NCI-H2171 treated with DMSO at 0.1 percent for 48 hours (cell line): ENCODE data around the gene FEM1C.

Experiments
- DNase-seq: peaks from one replicate; lab custom pipeline; 2025; lab: John Stamatoyannopoulos, UW

Gene FEM1C

DNA sequence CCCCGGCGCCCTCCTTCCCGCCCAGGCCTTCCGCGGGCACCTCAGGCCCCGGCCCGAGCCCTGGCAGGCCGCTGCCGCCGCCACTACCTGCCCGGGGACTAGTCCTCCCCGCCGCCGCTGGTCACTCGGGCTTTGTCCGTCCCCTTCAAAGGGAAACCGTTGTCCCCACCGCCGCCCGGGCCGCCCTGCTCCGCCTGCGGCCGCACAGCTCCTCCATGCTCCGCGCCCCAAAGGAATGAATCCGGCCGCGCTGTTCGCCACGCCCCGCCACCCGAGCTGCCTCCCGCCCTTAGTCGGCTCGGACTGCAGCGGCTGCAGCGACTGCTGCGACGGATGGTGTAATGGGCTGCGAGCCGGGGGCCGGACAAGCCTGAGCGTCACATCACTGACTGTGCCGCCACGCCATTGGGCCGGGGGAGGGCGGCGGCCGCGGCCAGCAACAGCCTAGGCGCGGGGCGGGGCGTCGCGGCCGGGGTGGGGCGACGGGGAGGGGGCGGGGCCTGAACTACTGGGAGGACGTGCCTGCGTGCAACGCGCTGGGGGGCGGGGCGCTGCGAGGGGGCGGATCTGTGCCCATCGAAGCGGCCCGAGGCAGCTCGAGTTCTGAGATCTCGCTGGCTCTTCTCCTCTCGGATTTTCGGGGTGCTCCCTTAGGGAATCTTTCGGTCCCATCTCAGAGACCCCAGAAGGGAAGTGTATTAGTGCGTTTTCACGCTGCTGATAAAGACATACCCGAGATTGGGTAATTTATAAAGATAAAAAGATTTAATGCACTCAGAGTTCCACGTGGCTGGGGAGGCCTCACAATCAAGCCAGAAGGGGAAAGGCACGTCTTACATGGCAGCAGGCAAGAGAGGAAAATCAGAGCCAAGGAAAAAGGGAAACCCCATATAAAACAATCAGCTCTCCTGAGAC is at the start of gene FEM1C:
Gene FEM1C, minus strand, starts transcription at position 340 of the 915 bp plus-strand sequence. CDS start 1,282 bp downstream, outside the sequence.
- peak; percentile 80 for DNase-seq

GRCh38 chr5:115589043-115589442 is 44.5 kb upstream of the FEM1C start:
- DNase-seq: no peak

DNA sequence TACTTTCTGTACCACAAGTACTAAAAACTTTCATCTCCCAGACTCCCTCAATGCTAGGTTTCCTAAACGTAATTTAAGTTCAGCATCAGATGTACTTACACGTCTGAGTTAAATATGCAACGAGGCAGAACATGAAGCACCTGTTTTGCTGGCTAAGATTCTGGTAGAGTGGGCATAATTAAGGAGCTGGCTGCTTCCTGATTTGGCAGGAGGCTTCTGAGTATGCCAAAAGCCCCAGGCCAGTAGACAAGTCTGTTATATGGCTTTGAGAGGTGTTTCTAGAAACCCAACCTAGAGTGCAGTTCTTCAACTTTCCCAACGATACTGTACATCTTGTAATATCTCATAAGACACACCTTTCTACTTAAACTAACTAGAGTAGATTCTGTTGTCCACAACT is 44.1 kb upstream of the FEM1C start:
- DNase-seq: peak; percentile 23

- peak; percentile 29 for DNase-seq
Measured at GRCh38 chr5:115586525-115587146, 42.1 kb upstream of the FEM1C start.

GRCh38 chr5:115585265-115585664 is 40.7 kb upstream of the FEM1C start:
- DNase-seq: no peak

- no peak for DNase-seq
Measured at GRCh38 chr5:115584501-115584900, 39.9 kb upstream of the FEM1C start.

GRCh38 chr5:115583474-115583873 is 38.9 kb upstream of the FEM1C start:
- DNase-seq: no peak

DNA sequence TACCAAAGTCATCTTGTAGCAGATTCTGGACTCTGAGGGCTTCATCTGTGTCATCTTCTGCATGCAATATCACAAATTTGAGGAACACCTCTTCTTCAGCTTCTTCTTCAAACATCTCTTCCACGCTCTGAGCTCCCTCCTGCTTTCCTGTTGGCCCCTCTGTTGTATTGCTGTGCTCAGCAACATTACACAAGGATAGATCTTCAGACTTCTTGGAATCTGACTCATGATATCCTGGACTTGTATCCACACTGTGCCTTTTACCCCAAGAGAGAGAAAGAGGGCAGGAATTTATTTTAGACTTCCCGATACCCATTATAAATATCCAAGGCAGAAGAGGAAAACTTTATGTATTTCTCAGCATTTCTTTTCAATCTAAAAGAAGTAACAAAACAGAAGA is 36.4 kb upstream of the FEM1C start:
- no peak for DNase-seq

GRCh38 chr5:115579747-115580173 is 35.2 kb upstream of the FEM1C start:
- DNase-seq: no peak

DNA sequence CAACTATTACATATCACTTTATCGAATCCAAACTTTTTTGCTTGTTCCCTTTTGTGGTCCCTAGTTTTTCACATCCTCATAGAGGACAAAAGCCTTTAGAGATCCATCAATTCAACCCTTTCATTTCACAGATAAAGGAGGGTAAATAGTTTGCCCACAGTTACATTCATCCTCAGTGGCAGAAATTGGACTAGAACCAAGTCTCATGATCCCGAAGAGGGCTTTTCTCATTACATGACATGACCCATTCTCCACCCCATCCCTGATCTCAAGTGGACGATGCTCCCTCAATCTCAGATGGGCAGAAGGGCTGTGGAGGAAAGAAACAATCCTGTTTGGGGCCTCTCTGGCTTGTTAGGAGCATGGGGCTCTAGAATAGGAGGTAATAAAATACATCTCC is 34.6 kb upstream of the FEM1C start:
- no peak for DNase-seq

DNA sequence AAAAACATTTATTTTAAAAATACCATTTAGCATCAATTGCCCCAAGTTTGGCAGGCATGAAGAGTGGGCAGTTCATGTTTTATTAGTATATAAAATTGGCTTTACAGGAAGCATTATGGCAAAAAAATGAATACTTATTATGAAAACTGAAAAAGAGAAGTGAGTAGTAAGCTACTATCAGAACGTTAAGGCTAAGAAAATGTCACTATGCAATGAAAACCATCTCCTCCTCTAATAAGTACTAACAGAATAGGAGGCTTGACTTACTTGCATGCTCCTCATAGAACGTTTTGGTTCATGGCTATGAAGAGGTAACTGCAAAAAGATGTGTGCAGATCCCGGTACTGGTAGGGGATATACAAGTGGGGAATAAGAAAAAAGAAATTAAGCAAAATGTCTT is 34.1 kb upstream of the FEM1C start:
- DNase-seq: no peak

- no peak for DNase-seq
Measured at GRCh38 chr5:115577741-115578140, 33.2 kb upstream of the FEM1C start.

GRCh38 chr5:115577329-115577728 is 32.8 kb upstream of the FEM1C start:
- no peak for DNase-seq

DNA sequence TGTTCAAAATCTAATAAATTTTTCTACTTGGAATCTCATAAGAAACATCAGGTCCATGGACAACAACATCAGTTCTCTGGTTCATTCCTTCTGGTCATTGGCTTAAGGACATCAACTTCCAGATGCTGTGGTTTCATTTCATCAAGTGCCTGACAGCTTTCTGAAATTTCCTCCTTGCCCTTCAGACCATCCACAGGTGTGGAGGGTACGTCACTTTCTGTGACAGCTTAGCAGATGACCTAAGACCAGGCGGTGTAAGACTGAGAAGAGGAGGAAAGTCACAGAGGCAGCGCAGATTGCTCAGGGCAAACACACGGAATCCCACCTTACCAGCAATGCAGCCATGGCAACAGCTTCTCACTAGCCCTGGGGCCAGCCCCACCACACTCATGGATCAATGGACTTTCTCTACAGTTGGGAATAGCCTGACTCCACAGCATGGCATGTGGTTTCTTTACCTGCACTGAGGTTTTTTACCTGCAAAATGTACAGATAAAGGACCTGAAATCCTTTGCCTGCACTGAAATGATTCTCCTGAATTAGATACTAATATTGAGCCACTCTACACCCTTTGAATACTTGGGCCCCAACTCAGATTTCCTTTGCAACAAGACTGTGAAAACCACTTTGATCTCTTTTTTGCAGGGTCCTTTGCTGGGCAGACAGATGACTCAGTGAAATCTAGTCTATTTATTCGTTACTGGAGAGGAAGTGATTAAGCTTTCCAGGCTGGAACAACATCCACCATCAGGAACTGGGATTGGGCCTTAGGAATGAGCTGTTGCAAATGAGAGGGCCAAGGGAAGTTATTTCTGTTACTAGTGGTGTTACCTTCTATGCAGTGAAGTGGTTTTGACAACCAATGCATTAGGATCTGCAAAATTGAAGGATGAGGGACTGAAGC is 30.8 kb upstream of the FEM1C start:
- no peak for DNase-seq

- no peak for DNase-seq
Measured at GRCh38 chr5:115573133-115573532, 28.6 kb upstream of the FEM1C start.

DNA sequence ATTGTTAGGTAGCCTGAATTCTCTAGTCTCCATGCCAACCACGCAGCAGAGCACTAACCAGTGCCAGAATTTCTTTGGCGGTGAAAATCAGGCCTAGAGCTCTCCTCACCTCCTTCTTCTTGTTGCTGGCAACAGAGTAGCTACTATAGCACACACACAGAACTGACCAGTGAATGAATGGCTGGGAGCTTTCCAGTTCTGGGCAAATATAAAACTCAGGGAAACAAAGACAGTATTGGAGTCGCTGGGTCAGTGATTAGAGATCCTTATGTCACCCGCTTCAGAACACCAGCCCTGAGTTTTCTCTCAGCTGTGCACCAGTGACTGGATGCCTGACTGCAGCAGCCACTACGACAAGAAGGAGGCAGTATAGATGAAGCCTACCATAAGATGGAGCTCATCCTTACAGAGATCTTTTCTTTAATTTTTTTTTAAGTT is 26.9 kb upstream of the FEM1C start:
- DNase-seq: no peak

DNA sequence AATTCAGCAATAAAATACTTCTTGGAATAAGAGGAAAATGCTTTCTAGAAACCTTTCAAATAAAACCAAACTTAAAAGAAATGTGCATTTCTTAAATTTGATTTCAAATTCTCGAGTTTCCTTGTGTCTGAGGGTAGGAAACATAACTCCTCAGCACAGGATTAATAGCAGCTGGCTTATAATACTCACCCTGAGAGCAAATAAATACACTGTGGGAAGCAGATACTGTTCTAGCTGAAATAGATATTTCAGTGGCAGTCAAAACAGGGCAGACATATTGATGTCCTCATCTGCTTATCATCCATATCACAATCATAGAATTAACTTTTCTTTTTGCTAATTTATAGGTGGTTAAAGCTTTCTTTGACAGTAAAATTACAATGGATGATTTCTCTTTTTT is 24.1 kb upstream of the FEM1C start:
- no peak for DNase-seq

- DNase-seq: no peak
Measured at GRCh38 chr5:115565233-115565632, 20.7 kb upstream of the FEM1C start.

DNA sequence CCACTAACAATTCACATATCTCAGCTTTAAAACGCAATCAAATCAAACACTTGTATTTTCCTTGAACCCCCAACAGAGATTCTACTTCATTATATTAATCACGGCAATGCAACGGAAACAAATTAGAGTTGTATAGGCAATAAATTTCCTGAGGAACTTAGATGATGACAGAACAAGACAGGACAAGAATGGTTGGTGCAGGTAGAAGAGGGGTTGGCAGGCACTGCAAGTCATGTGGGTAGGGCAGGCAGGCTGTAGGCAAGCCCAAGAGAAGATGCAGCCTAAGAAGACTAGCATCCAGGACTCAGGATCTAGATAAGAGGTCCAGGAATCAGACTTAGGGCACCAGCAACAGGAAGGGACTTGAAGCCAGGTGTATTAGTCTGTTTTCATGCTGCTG is 16.6 kb upstream of the FEM1C start:
- no peak for DNase-seq

DNA sequence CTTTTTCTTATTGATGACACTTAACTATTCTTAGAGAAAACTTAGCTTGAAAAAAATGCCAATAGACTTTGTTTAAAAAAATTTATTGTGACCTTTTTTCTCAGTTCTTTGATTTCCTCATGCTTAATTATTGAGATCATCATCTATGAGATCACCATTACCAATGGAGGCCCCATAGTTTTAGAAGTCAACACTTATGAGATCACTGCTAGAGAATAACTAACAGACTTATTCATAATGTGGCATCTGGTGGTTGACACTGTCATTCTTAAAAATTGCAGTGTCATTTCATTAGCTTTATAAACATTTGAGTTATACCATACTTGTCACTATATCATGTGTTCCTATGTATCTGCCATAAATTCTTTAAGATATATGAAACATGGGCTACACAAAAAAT is 14.9 kb upstream of the FEM1C start:
- DNase-seq: no peak

DNA sequence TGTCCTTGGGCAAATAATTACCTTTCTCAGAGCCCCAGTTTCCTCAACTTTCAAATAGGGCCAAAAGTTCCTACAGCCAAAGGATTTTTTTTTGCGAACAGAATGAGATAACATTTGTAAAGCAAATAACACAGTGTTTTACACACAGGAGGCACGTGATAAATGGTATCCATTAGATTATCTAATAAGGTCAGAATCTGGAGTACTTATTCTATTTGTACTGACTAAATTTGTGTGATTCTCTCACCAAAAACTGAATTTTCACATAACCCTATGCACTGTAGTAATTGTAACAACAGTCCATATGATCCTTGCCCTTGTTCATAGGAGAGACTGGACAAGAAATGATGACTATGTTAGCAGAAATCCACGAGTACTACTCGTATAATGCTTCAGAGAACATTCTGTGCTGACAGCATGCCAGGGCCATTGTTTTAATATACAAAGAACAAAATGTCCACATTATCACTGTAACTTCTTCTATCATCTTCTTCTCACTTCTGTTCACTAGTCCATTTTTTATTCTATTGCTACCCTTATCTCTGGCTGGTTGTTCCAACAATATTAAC is 13.9 kb upstream of the FEM1C start:
- DNase-seq: no peak
